Ishikawa (cell line): ENCODE results near the gene METTL8.

Experiments used
- CREB1 ChIP-seq: IDR thresholded peaks from 2 replicates; pipeline ENCODE4 v1.6.1; 2012; ENCODE audit warnings: low read depth
- EGR1 ChIP-seq: IDR thresholded peaks from 2 replicates; pipeline ENCODE4 v1.6.1; 2012
- EP300 ChIP-seq: IDR thresholded peaks from 2 replicates; pipeline ENCODE4 v1.6.1; 2012; ENCODE audit warnings: borderline replicate concordance
- FOXM1 ChIP-seq: IDR thresholded peaks from 2 replicates; pipeline ENCODE4 v1.6.1; 2012; ENCODE audit warnings: low read depth, borderline replicate concordance
- NFIC ChIP-seq: IDR thresholded peaks from 2 replicates; pipeline ENCODE4 v1.6.1; 2012
- RAD21 ChIP-seq: IDR thresholded peaks from 2 replicates; pipeline ENCODE4 v1.6.1; 2012; ENCODE audit warnings: low read depth
- REST ChIP-seq: IDR thresholded peaks from 2 replicates; pipeline ENCODE4 v1.6.1; 2012; ENCODE audit warnings: low read depth, mild to moderate bottlenecking
- TAF1 ChIP-seq: IDR thresholded peaks from 2 replicates; pipeline ENCODE4 v1.6.1; 2012; ENCODE audit warnings: low read depth, mild to moderate bottlenecking
- TCF12 ChIP-seq: IDR thresholded peaks from 2 replicates; pipeline ENCODE4 v1.6.1; 2012; ENCODE audit warnings: low read depth
- TEAD4 ChIP-seq: IDR thresholded peaks from 2 replicates; pipeline ENCODE4 v1.6.1; 2012
- YY1 ChIP-seq: IDR thresholded peaks from 2 replicates; pipeline ENCODE4 v1.6.1; 2012; ENCODE audit warnings: low read depth
- TF ChIP-seq, protein P1 (sequence below): IDR thresholded peaks from 2 replicates; pipeline ENCODE4 v1.6.1; 2012

- no peak for TF ChIP-seq YY1
- no peak for TF ChIP-seq EGR1
- TF ChIP-seq CREB1: no peak
- TF ChIP-seq, protein P1, sequence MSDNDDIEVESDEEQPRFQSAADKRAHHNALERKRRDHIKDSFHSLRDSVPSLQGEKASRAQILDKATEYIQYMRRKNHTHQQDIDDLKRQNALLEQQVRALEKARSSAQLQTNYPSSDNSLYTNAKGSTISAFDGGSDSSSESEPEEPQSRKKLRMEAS: no peak
- no peak for TF ChIP-seq TEAD4
- no peak for TF ChIP-seq TAF1
- no peak for TF ChIP-seq REST
- no peak for TF ChIP-seq RAD21
- TF ChIP-seq EP300: no peak
- TF ChIP-seq FOXM1: no peak
- no peak for TF ChIP-seq NFIC
- no peak for TF ChIP-seq TCF12
These were observed 72.9 kb downstream of the METTL8 start for GRCh38 chr2:171360905-171361304.
